ENCODE measurements around the gene NDST3. TPM values are rescaled to one million over a fixed set of nuclear protein-coding genes. Genes with fewer than 3 reads are reported as not detected.

Gene NDST3
- total RNA-seq, 1 experiment from 2014 or later = 0.70 TPM

GRCh38 chr4:118206627-118207026 lies 172.3 kb downstream of the NDST3 start:
- no peak overlapping the region for H4K5ac ChIP-seq (ENCODE audit: insufficient read length, low read depth, low read length)
- no peak overlapping the region for H3K4me2 ChIP-seq (ENCODE audit: insufficient read depth, insufficient read length, low read length)
- no peak overlapping the region for H3K4me3 Mint-ChIP-seq
- H3K56ac ChIP-seq (ENCODE audit: insufficient read length, low read depth, low read length) = no peak overlapping the region
- no peak overlapping the region for H2AK5ac ChIP-seq (ENCODE audit: insufficient read length, low read length)
- H2AFZ ChIP-seq (ENCODE audit: low read length) = no peak overlapping the region
- no peak overlapping the region for H3K18ac ChIP-seq (ENCODE audit: insufficient read length, low read depth, low read length)
- H2BK120ac ChIP-seq (ENCODE audit: low read depth, low read length, poor library complexity, severe bottlenecking) = no peak overlapping the region
- H3K79me2 ChIP-seq (ENCODE audit: insufficient read depth, low read length) = no peaks in the 10 kb centered on the region
- 100% methylated on average over 1 of the region's 2 CpGs for WGBS (ENCODE audit: extremely low coverage, insufficient read length, low lambda C conversion rate)
- H2BK5ac ChIP-seq (ENCODE audit: insufficient read length, low read length) = no peak overlapping the region
- H2BK15ac ChIP-seq (ENCODE audit: low read depth, low read length) = no peak overlapping the region
- no peak overlapping the region for H3K27ac Mint-ChIP-seq
- DNase-seq = no peak
- H4K91ac ChIP-seq (ENCODE audit: insufficient read length, low read depth, low read length) = no peak overlapping the region
- no peak overlapping the region for H3K23ac ChIP-seq (ENCODE audit: insufficient read length, low read depth, low read length)
- H3K27me3 Mint-ChIP-seq (ENCODE audit: low read depth) = no peaks in the 10 kb centered on the region
- H3T11ph ChIP-seq (ENCODE audit: low read length) = no peak overlapping the region
- H3K23me2 ChIP-seq (ENCODE audit: insufficient read length, low read depth, low read length, poor library complexity, severe bottlenecking) = no peaks in the 10 kb centered on the region
- peaks cover 13 to 19% of the 10 kb centered on the region in 2 experiments for H3K4me1 Mint-ChIP-seq
- H3K27me3 ChIP-seq (ENCODE audit: insufficient read depth, low read length) = no peaks in the 10 kb centered on the region
- H3K36me3 Mint-ChIP-seq (ENCODE audit: insufficient read depth in 1 of 3, low read depth in 3 of 3) = peaks cover 7 to 18% (median 9%) of the 10 kb centered on the region in 3 experiments; a peak in 3 of 7 replicates
- no peak for TF ChIP-seq CTCF (conservative IDR thresholded peaks at IDR 0.05)
- peaks cover 15 to 20% of the 10 kb centered on the region in 2 experiments for H3K9me3 Mint-ChIP-seq
- H4K8ac ChIP-seq (replicated peaks; ENCODE audit: insufficient read length, low read depth, low read length) = no peak overlapping the region
- no peaks in the 10 kb centered on the region for H3K4me1 ChIP-seq (ENCODE audit: insufficient read depth, low read length)
- no peaks in the 10 kb centered on the region for H4K20me1 ChIP-seq (ENCODE audit: control insufficient read depth, insufficient read depth, insufficient read length)
- H3K4ac ChIP-seq (ENCODE audit: low read depth, low read length) = no peak overlapping the region
- H2BK20ac ChIP-seq (ENCODE audit: low read depth, low read length, poor library complexity, severe bottlenecking) = no peak overlapping the region
- no peak overlapping the region for H2BK12ac ChIP-seq (ENCODE audit: insufficient read length, low read depth, low read length)
- no peak overlapping the region for H3K14ac ChIP-seq (ENCODE audit: insufficient read depth, low read length)
- H3K9ac ChIP-seq (ENCODE audit: extremely low read depth, insufficient read length, low read length) = no peak overlapping the region
- no peak overlapping the region for H3K27ac ChIP-seq (ENCODE audit: insufficient read length, low read depth, low read length)
- no peaks in the 10 kb centered on the region for H3K9me3 ChIP-seq (ENCODE audit: control insufficient read depth, low read depth, low read length)
- no peaks in the 10 kb centered on the region for H3K79me1 ChIP-seq (ENCODE audit: insufficient read depth, low read depth, low read length, poor library complexity, severe bottlenecking)
